Endothelial cell of umbilical vein (primary cell): Measurements from ENCODE around the gene GPSM1. TPM values are rescaled to one million over a fixed set of nuclear protein-coding genes. Genes with fewer than 3 reads are reported as not detected.

ENCODE experiments used
- BruUV-seq: library from RNA; stranded (reverse); fragments of 400-500 nt; replicated peaks from 2 replicates; lab custom pipeline; 2021; lab: Mats Ljungman, UMichigan
- CTCF ChIA-PET: fragments of 300-600, 350-600 bp; sonication (Branson Sonifier 250); formaldehyde crosslinking; loops from one replicate; lab custom pipeline; 2021; ENCODE audit warnings: antibody characterized with exemption, inconsistent platforms; lab: Charles Lee
- POLR2A ChIA-PET: fragments of 300-600, 350-600 bp; sonication (Branson Sonifier 250); formaldehyde crosslinking; loops from one replicate; lab custom pipeline; 2021; ENCODE audit warnings: antibody characterized with exemption, inconsistent platforms; lab: Charles Lee
- DNase-seq: peaks from one replicate; pipeline ENCODE4 v3.0.0-alpha.2; 2011; ENCODE audit warnings: low read depth, low spot score
- FAIRE-seq: peaks from 2 replicates; lab custom pipeline; 2011; peaks lifted over from hg19 to GRCh38; lab: Jason Lieb, UNC
- H2AFZ ChIP-seq: 2 replicates; pipeline ENCODE4 v1.6.0; 2012; ENCODE audit warnings: low read depth, low read length, control low read depth, inconsistent platforms
- H3K27ac ChIP-seq: 2 replicates; pipeline ENCODE4 v1.5.1; 2011; ENCODE audit warnings: low read depth, mild to moderate bottlenecking, control low read depth, low read length, moderate library complexity; ENCODE audit not compliant: insufficient read depth
- H3K27me3 ChIP-seq, 2 experiments: 2 replicates each; pipeline versions ENCODE4 v1.6.0 to v1.6.1; 2011; ENCODE audit warnings: low read length in 2 of 2, mixed read lengths in 1 of 2; ENCODE audit not compliant: control insufficient read depth in 2 of 2, insufficient read depth in 2 of 2
- H3K36me3 ChIP-seq, 2 experiments: 2 replicates in 1 of 2; 3 replicates in 1 of 2; pipeline ENCODE4 v1.5.1; 2011; ENCODE audit warnings: low read length in 2 of 2, mild to moderate bottlenecking in 1 of 2, moderate library complexity in 1 of 2; ENCODE audit not compliant: control insufficient read depth in 2 of 2, insufficient read depth in 2 of 2; ENCODE audit errors: extremely low read depth in 1 of 2
- H3K4me1 ChIP-seq: 3 replicates; pipeline ENCODE4 v1.5.1; 2011; ENCODE audit warnings: mild to moderate bottlenecking, low read length; ENCODE audit not compliant: control insufficient read depth, insufficient read depth; ENCODE audit errors: extremely low read depth
- H3K4me2 ChIP-seq: 2 replicates; pipeline ENCODE4 v1.6.1; 2011; ENCODE audit warnings: low read length, control low read depth, mixed read lengths; ENCODE audit not compliant: insufficient read depth
- H3K4me3 ChIP-seq, 3 experiments: fragments of 200-600 bp in 1 of 3; sonication (generic), shearing (Covaris generic) in 1 of 3; replicated peaks in 1 of 3; 2 replicates each; pipeline ENCODE4 v1.5.1; 2011 to 2016; ENCODE audit warnings: control low read depth in 3 of 3, low read length in 3 of 3, mild to moderate bottlenecking in 2 of 3, inconsistent platforms in 1 of 3, low read depth in 1 of 3, moderate library complexity in 1 of 3; ENCODE audit not compliant: insufficient read depth in 1 of 3
- H3K79me2 ChIP-seq: 2 replicates; pipeline ENCODE4 v1.6.0; 2012; ENCODE audit warnings: low read length, inconsistent platforms; ENCODE audit not compliant: control insufficient read depth, insufficient read depth
- H3K9ac ChIP-seq: replicated peaks from 2 replicates; pipeline ENCODE3; 2011; ENCODE audit warnings: low read length, control low read depth; ENCODE audit not compliant: insufficient read depth; ENCODE audit errors: extremely low read depth
- H3K9me1 ChIP-seq: replicated peaks from 3 replicates; pipeline ENCODE4 v1.6.0; 2011; ENCODE audit warnings: mild to moderate bottlenecking, low read length; ENCODE audit not compliant: control insufficient read depth, insufficient read depth; ENCODE audit errors: extremely low read depth
- H3K9me3 ChIP-seq: replicated peaks from 2 replicates; pipeline ENCODE4 v1.5.1; 2012; ENCODE audit warnings: low read length, inconsistent platforms; ENCODE audit not compliant: control insufficient read depth, insufficient read depth
- H4K20me1 ChIP-seq: replicated peaks from 2 replicates; pipeline ENCODE3; 2011; ENCODE audit warnings: mild to moderate bottlenecking, low read length; ENCODE audit not compliant: control insufficient read depth, insufficient read depth; ENCODE audit errors: extremely low read depth
- CTCF ChIP-seq, 2 donors: IDR thresholded peaks; 1 replicate in 1 of 2; 2 replicates in 1 of 2; pipeline ENCODE4 v1.5.1; 2011; ENCODE audit warnings: low read length in 2 of 2, mild to moderate bottlenecking in 2 of 2, moderate library complexity in 2 of 2, control low read depth in 1 of 2, inconsistent platforms in 1 of 2, low read depth in 1 of 2; ENCODE audit not compliant: insufficient read depth in 1 of 2; ENCODE audit errors: extremely low read depth in 1 of 2
- EZH2 ChIP-seq: IDR thresholded peaks from 2 replicates; pipeline ENCODE4 v1.6.1; 2012; ENCODE audit warnings: borderline replicate concordance, low read depth, mild to moderate bottlenecking, moderate library complexity, low read length, inconsistent platforms; ENCODE audit not compliant: severe bottlenecking
- FOS ChIP-seq: IDR thresholded peaks from 2 replicates; pipeline ENCODE4 v1.6.1; 2011; ENCODE audit warnings: mild to moderate bottlenecking, low read length, moderate library complexity, borderline replicate concordance; ENCODE audit not compliant: insufficient read depth
- MYC ChIP-seq: IDR thresholded peaks from one replicate; pipeline ENCODE4 v1.6.1; 2011; ENCODE audit warnings: mild to moderate bottlenecking, low read depth, low read length
- POLR2A ChIP-seq: IDR thresholded peaks from 2 replicates; pipeline ENCODE4 v1.6.1; 2012; ENCODE audit warnings: low read depth, mild to moderate bottlenecking, control low read depth, low read length
- dilution Hi-C: fragments of 300-500 bp; cut with MboI; formaldehyde crosslinking; loops from one replicate; pipeline ENCODE4 v1.15.0; 2019; ENCODE audit warnings: low sequenced_read_pairs; ENCODE audit not compliant: extremely low pct_ligation_motif_present
- intact Hi-C: fragments of 100-400 bp; cut with micrococcal nuclease; formaldehyde crosslinking; loops from one replicate; pipeline ENCODE4 v1.10.0; 2022
- polyA plus RNA-seq, 4 experiments: library from polyadenylated mRNA; depleted of rRNA in 3 of 4; stranded (reverse) in 3 of 4; unstranded in 1 of 4; fragments of >200 nt; gene quantifications; 2 replicates each; pipeline versions ENCODE4 v1.2.1 to v1.2.3, GENCODE V29; 2011 to 2012; ENCODE audit warnings: missing spikeins in 1 of 4
- total RNA-seq: library from RNA; stranded (reverse); gene quantifications from 2 replicates; pipeline ENCODE4 v1.2.3, GENCODE V29; 2021

The GPSM1 gene
- total and polyA plus RNA-seq, 2 donors (not counting 3 experiments of a cell fraction or from before 2014, with no cell fraction given), result 34.6 to 47.1 TPM

- no peaks in the 10 kb centered on the region for H3K27me3 ChIP-seq
- no peak for TF ChIP-seq POLR2A
- TF ChIP-seq FOS, result no peak
- no peak for TF ChIP-seq MYC
- no peak for TF ChIP-seq CTCF (IDR thresholded peaks at IDR 0.05; ENCODE audit: extremely low read depth in 1 of 2, insufficient read depth in 1 of 2, low read depth in 1 of 2, low read length in 2 of 2)
- no peak for TF ChIP-seq EZH2
- H3K79me2 ChIP-seq, result peaks cover 14% of the 10 kb centered on the region
- POLR2A ChIA-PET, result no interaction called here
- no peak for DNase-seq
- CTCF ChIA-PET, result no interaction called here
- no TSS peak for BruUV-seq
- peaks cover 9% of the 10 kb centered on the region for H3K4me1 ChIP-seq
- no peak overlapping the region for H3K4me2 ChIP-seq
- peaks cover 0 to 19% of the 10 kb centered on the region in 2 experiments for H3K36me3 ChIP-seq
- H2AFZ ChIP-seq, result no peak overlapping the region
- FAIRE-seq, result no peak
- H3K27ac ChIP-seq, result no peak overlapping the region
- H4K20me1 ChIP-seq, result no peaks in the 10 kb centered on the region
- intact Hi-C loops, result no loop called here
- dilution Hi-C loops, result no loop called here
- no peaks in the 10 kb centered on the region for H3K9me1 ChIP-seq
- H3K9ac ChIP-seq, result no peak overlapping the region
- H3K9me3 ChIP-seq, result no peaks in the 10 kb centered on the region
- H3K4me3 ChIP-seq, result no peak overlapping the region
These were observed 76.8 kb downstream of the GPSM1 start for GRCh38 chr9:136403915-136404800.
